HepG2 (cell line): ENCODE measurements around the gene RNASE13. TPM values are rescaled to one million over a fixed set of nuclear protein-coding genes. Genes with fewer than 3 reads are reported as not detected.

Experiments
- ATF1 ChIP-seq: IDR thresholded peaks from 2 replicates; pipeline ENCODE4 v1.6.1; 2016; ENCODE audit warnings: mild to moderate bottlenecking, control low read depth
- CENPT ChIP-seq: sonication (generic); formaldehyde crosslinking; IDR thresholded peaks from 2 replicates; pipeline ENCODE4 v1.8.0; 2022; ENCODE audit warnings: low read depth, mild to moderate bottlenecking, moderate library complexity, missing genetic modification reagents
- EEA1 ChIP-seq: sonication (generic); formaldehyde crosslinking; IDR thresholded peaks from 2 replicates; pipeline ENCODE4 v1.5.1; 2020; ENCODE audit warnings: mild to moderate bottlenecking, missing genetic modification reagents, borderline replicate concordance
- FOXK1 ChIP-seq: sonication (generic); formaldehyde crosslinking; IDR thresholded peaks from 2 replicates; pipeline ENCODE4 v1.4.0; 2020; ENCODE audit warnings: low read depth, missing genetic modification reagents, borderline replicate concordance
- FOXO1 ChIP-seq: sonication (generic); formaldehyde crosslinking; IDR thresholded peaks from 2 replicates; pipeline ENCODE4 v1.4.0; 2020; ENCODE audit warnings: missing genetic modification reagents
- GLMP ChIP-seq: sonication (generic); formaldehyde crosslinking; IDR thresholded peaks from 2 replicates; pipeline ENCODE4 v1.9.0; 2021; ENCODE audit warnings: missing genetic modification reagents, mild to moderate bottlenecking, borderline replicate concordance
- HDAC6 ChIP-seq: fragments of 200-600 bp; sonication (generic); IDR thresholded peaks from 2 replicates; pipeline ENCODE4 v1.7.0; 2017; ENCODE audit warnings: mild to moderate bottlenecking, antibody characterized with exemption, low read length, low read depth
- MAFK ChIP-seq, 2 experiments: IDR thresholded peaks in 1 of 2; conservative IDR thresholded peaks in 1 of 2; 2 replicates each; pipeline ENCODE4 v1.6.1; 2011; ENCODE audit warnings: improper control_type of control experiment in 2 of 2, low read length in 2 of 2
- NKX3-1 ChIP-seq: sonication (generic); formaldehyde crosslinking; IDR thresholded peaks from 2 replicates; pipeline ENCODE4 v1.5.0; 2020; ENCODE audit warnings: missing genetic modification reagents
- PAWR ChIP-seq: sonication (generic); formaldehyde crosslinking; IDR thresholded peaks from 2 replicates; pipeline ENCODE4 v1.4.0; 2020; ENCODE audit warnings: missing genetic modification reagents, mild to moderate bottlenecking, borderline replicate concordance
- SALL2 ChIP-seq: sonication (generic); formaldehyde crosslinking; IDR thresholded peaks from 2 replicates; pipeline ENCODE4 v1.8.1; 2023; ENCODE audit warnings: mild to moderate bottlenecking, missing genetic modification reagents, inconsistent platforms
- SAP130 ChIP-seq: IDR thresholded peaks from 2 replicates; pipeline ENCODE4 v1.6.1; 2016; ENCODE audit warnings: low read depth
- SCMH1 ChIP-seq: sonication (generic); formaldehyde crosslinking; IDR thresholded peaks from 2 replicates; pipeline ENCODE4 v1.9.0; 2021; ENCODE audit warnings: missing genetic modification reagents, mild to moderate bottlenecking, borderline replicate concordance
- SETDB1 ChIP-seq: sonication (generic); formaldehyde crosslinking; IDR thresholded peaks from 2 replicates; pipeline ENCODE4 v1.5.1; 2020; ENCODE audit warnings: missing genetic modification reagents, mild to moderate bottlenecking, borderline replicate concordance
- SOX13 ChIP-seq, 3 experiments: fragments of 450-650 bp in 1 of 3; sonication (generic) in 1 of 3; formaldehyde crosslinking in 1 of 3; IDR thresholded peaks in 2 of 3; conservative IDR thresholded peaks in 1 of 3; 2 replicates each; pipeline versions ENCODE4 v1.5.0 to v1.6.1; 2016 to 2020; ENCODE audit warnings: antibody characterized with exemption in 1 of 3, mild to moderate bottlenecking in 1 of 3, missing compliant biosample characterization in 1 of 3, missing genetic modification reagents in 1 of 3, moderate library complexity in 1 of 3
- TEF ChIP-seq: sonication (generic); formaldehyde crosslinking; IDR thresholded peaks from 2 replicates; pipeline ENCODE4 v1.5.0; 2020; ENCODE audit warnings: missing genetic modification reagents
- TRIM22 ChIP-seq: fragments of 450-650 bp; IDR thresholded peaks from 2 replicates; pipeline ENCODE4 v1.6.1; 2017
- ZMYM4 ChIP-seq: sonication (generic); formaldehyde crosslinking; IDR thresholded peaks from 2 replicates; pipeline ENCODE4 v1.8.1; 2023; ENCODE audit warnings: mild to moderate bottlenecking, missing genetic modification reagents
- ZNF432 ChIP-seq: sonication (generic); formaldehyde crosslinking; IDR thresholded peaks from 2 replicates; pipeline ENCODE4 v1.5.0; 2020; ENCODE audit warnings: missing genetic modification reagents, mild to moderate bottlenecking, borderline replicate concordance
- ZNF513 ChIP-seq: sonication (generic); formaldehyde crosslinking; conservative IDR thresholded peaks from 2 replicates; pipeline ENCODE4 v1.5.0; 2020; ENCODE audit warnings: missing genetic modification reagents
- ZNF530 ChIP-seq: sonication (generic); formaldehyde crosslinking; IDR thresholded peaks from 2 replicates; pipeline ENCODE4 v1.5.0; 2020; ENCODE audit warnings: low read depth, mild to moderate bottlenecking, missing genetic modification reagents
- ZNF543 ChIP-seq: sonication (generic); formaldehyde crosslinking; IDR thresholded peaks from 2 replicates; pipeline ENCODE4 v1.4.0; 2020; ENCODE audit warnings: mild to moderate bottlenecking, missing genetic modification reagents
- ZNF629 ChIP-seq: sonication (generic); formaldehyde crosslinking; conservative IDR thresholded peaks from 2 replicates; pipeline ENCODE4 v1.5.0; 2020; ENCODE audit warnings: missing genetic modification reagents
- ZNF790 ChIP-seq: sonication (generic); formaldehyde crosslinking; IDR thresholded peaks from 2 replicates; pipeline ENCODE4 v1.8.0; 2022; ENCODE audit warnings: missing genetic modification reagents, mild to moderate bottlenecking, borderline replicate concordance
- polyA plus RNA-seq, 8 experiments: library from polyadenylated mRNA; depleted of rRNA in 3 of 8; stranded (reverse) in 7 of 8; unstranded in 1 of 8; fragments of >200 nt; fragmentation: Illumina TruSeq in 4 of 8; extraction: Trizol in 4 of 8; gene quantifications; 2 replicates each; pipeline versions ENCODE4 v1.2.1 to v1.2.3, GENCODE V29; 2011 to 2016; ENCODE audit warnings: low read depth in 4 of 8, missing spikeins in 1 of 8, mixed read lengths in 1 of 8; ENCODE audit not compliant: insufficient read depth in 1 of 8
- total RNA-seq, 5 experiments: library from RNA; depleted of rRNA; stranded (reverse); fragments of >200 nt; fragmentation: Illumina TruSeq; extraction: Trizol; gene quantifications; 2 replicates each; pipeline ENCODE4 v1.2.3, GENCODE V29; 2016; ENCODE audit warnings: low read depth in 1 of 5

RNASE13 gene
- total and polyA plus RNA-seq, 2 of the 13 experiments (the other 11 are each of a cell fraction or from before 2014, with no cell fraction given), result 1.0 TPM; not detected in 1

DNA sequence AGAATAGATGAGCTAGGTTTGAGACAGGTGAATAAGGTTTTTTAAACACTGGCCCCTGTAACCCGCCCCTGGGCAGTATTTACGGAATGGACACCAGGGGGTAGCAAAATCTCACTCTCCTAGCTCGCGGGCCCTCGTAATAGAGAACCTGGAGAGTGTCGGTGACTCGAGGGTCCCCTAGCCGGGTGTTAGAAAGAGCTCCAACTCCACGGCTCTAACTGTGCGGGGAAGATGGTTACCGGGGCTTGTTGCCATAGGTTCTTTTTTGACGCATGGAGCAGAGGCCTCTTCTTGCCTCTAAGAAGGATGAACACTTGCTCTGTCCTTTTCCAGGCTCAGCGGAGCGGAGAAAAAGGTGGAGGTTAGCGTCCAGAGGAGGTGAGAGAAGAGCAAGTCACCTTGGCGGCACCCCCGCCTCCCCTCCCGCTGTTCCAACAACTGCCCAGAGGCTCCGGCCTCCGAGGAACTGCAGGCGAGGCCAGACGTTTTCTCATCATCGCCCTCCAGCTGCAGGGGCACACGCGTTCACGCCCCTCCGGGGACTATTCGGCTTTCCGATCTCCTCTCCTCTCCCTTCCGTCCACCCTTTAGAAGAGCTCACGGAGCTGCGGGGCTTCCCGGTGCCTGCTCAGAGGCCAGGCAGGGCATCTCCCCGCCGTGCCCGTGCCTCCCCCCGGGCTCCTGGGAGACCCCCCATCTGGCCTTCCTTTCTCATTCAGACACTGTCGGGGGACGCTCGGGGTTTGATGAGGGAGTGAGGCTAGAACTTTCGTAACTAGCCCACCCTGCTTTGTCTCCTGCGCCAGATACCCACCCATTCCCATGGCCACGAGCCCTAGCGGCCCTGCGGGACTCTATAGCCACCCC lies 34.1 kb upstream of the RNASE13 start (continued):
- TF ChIP-seq SOX13 (IDR thresholded peaks at IDR 0.05) (no peak), SOX13 (CRISPR knock-in tag; conservative IDR thresholded peaks at IDR 0.05 in 1 of 2, IDR thresholded peaks at IDR 0.05 in 1 of 2) (peak in 1 of 2 experiments; percentile 32; a peak in 1 of 4 replicates), ZNF530 (CRISPR knock-in tag) (no peak), TEF (no peak), FOXK1 (CRISPR knock-in tag) (no peak), ATF1 (CRISPR knock-in tag) (no peak), SALL2 (CRISPR knock-in tag) (no peak), MAFK (conservative IDR thresholded peaks at IDR 0.05 in 1 of 2, IDR thresholded peaks at IDR 0.05 in 1 of 2; ENCODE audit: low read length in 2 of 2) (no peak), ZNF432 (CRISPR knock-in tag) (no peak; the same call in 1 of the 2 replicates), GLMP (CRISPR knock-in tag) (no peak), CENPT (no peak), ZNF629 (no peak), NKX3-1 (no peak), FOXO1 (CRISPR knock-in tag) (no peak), ZNF790 (CRISPR knock-in tag) (no peak), SETDB1 (CRISPR knock-in tag) (no peak), PAWR (CRISPR knock-in tag) (no peak), SAP130 (CRISPR knock-in tag) (peak; percentile 50), ZNF513 (CRISPR knock-in tag) (no peak), TRIM22 (no peak), EEA1 (CRISPR knock-in tag) (no peak; the same call in 1 of the 2 replicates), ZMYM4 (no peak), HDAC6 (no peak), ZNF543 (no peak; the same call in 1 of the 2 replicates), SCMH1 (CRISPR knock-in tag) (no peak)
